Ishikawa (cell line): Measurements from ENCODE around the gene TKTL1.

Source experiments
- CEBPB ChIP-seq: IDR thresholded peaks from 2 replicates; pipeline ENCODE4 v1.6.1; 2012
- CREB1 ChIP-seq: IDR thresholded peaks from 2 replicates; pipeline ENCODE4 v1.6.1; 2012; ENCODE audit warnings: low read depth
- EGR1 ChIP-seq: IDR thresholded peaks from 2 replicates; pipeline ENCODE4 v1.6.1; 2012
- EP300 ChIP-seq: IDR thresholded peaks from 2 replicates; pipeline ENCODE4 v1.6.1; 2012; ENCODE audit warnings: borderline replicate concordance
- FOXM1 ChIP-seq: IDR thresholded peaks from 2 replicates; pipeline ENCODE4 v1.6.1; 2012; ENCODE audit warnings: low read depth, borderline replicate concordance
- MAX ChIP-seq: IDR thresholded peaks from 2 replicates; pipeline ENCODE4 v1.6.1; 2012
- NFIC ChIP-seq: IDR thresholded peaks from 2 replicates; pipeline ENCODE4 v1.6.1; 2012
- RAD21 ChIP-seq: IDR thresholded peaks from 2 replicates; pipeline ENCODE4 v1.6.1; 2012; ENCODE audit warnings: low read depth
- REST ChIP-seq: IDR thresholded peaks from 2 replicates; pipeline ENCODE4 v1.6.1; 2012; ENCODE audit warnings: low read depth, mild to moderate bottlenecking
- TAF1 ChIP-seq: IDR thresholded peaks from 2 replicates; pipeline ENCODE4 v1.6.1; 2012; ENCODE audit warnings: low read depth, mild to moderate bottlenecking
- TCF12 ChIP-seq: IDR thresholded peaks from 2 replicates; pipeline ENCODE4 v1.6.1; 2012; ENCODE audit warnings: low read depth
- TEAD4 ChIP-seq: IDR thresholded peaks from 2 replicates; pipeline ENCODE4 v1.6.1; 2012
- USF1 ChIP-seq: IDR thresholded peaks from 2 replicates; pipeline ENCODE4 v1.6.1; 2012
- YY1 ChIP-seq: IDR thresholded peaks from 2 replicates; pipeline ENCODE4 v1.6.1; 2012; ENCODE audit warnings: low read depth
- ZBTB7A ChIP-seq: IDR thresholded peaks from 2 replicates; pipeline ENCODE4 v1.6.1; 2012; ENCODE audit warnings: low read depth

TKTL1 gene

GRCh38 chrX:154363706-154364439 is 68.3 kb downstream of the TKTL1 start:
- TF ChIP-seq USF1 (no peak), NFIC (no peak), MAX (no peak), TEAD4 (no peak), FOXM1 (no peak), YY1 (no peak), TAF1 (no peak), CEBPB (no peak), EP300 (no peak), ZBTB7A (no peak), CREB1 (no peak), RAD21 (no peak), TCF12 (no peak)

- TF ChIP-seq YY1 (no peak), EGR1 (no peak), CEBPB (no peak), TCF12 (no peak), MAX (no peak)
Measured at GRCh38 chrX:154365052-154365600, 69.5 kb downstream of the TKTL1 start.

- TF ChIP-seq RAD21 (no peak), EGR1 (no peak), CEBPB (no peak), MAX (no peak), TCF12 (no peak), TEAD4 (no peak), FOXM1 (no peak), USF1 (no peak), EP300 (no peak), CREB1 (no peak)
Measured at GRCh38 chrX:154365997-154366665, 70.5 kb downstream of the TKTL1 start.

- TF ChIP-seq FOXM1 (no peak), USF1 (no peak)
Measured at GRCh38 chrX:154366666-154367055, 71.1 kb downstream of the TKTL1 start.

- TF ChIP-seq EGR1 (no peak), TAF1 (no peak), REST (no peak), CEBPB (no peak), EP300 (no peak), FOXM1 (no peak), ZBTB7A (no peak), MAX (no peak), YY1 (no peak), RAD21 (no peak), USF1 (no peak), TEAD4 (no peak), CREB1 (no peak), NFIC (no peak), TCF12 (no peak)
Measured at GRCh38 chrX:154367474-154368308, 72.1 kb downstream of the TKTL1 start.
